HepG2 (cell line): ENCODE data around the gene RBM19. TPM values are rescaled to one million over a fixed set of nuclear protein-coding genes. Genes with fewer than 3 reads are reported as not detected.

Source experiments
- ATAC-seq: fragments of 200-7000 bp; cut with Tn5 transposase; 3 replicates; pipeline ENCODE4 v1.9.1; 2020; ENCODE audit warnings: mild to moderate bottlenecking, moderate library complexity
- BruUV-seq: library from RNA; stranded (reverse); fragments of 400-500 nt; replicated peaks from 2 replicates; lab custom pipeline; 2021; lab: Mats Ljungman, UMichigan
- CTCF ChIA-PET: fragments of 300-600 bp; formaldehyde crosslinking; extraction: SDS; loops from one replicate; lab custom pipeline; 2021; ENCODE audit warnings: low total read pairs, inconsistent platforms, low intra/inter-chr PET ratio; lab: Yijun Ruan, JAX
- POLR2A ChIA-PET: fragments of 350-600 bp; sonication (Branson Sonifier 250); formaldehyde crosslinking; loops from one replicate; lab custom pipeline; 2020; ENCODE audit warnings: antibody characterized with exemption, inconsistent platforms; lab: Yijun Ruan, JAX
- DNase-seq: peaks from one replicate; pipeline ENCODE4 v3.0.0-alpha.2; 2015; ENCODE audit warnings: low spot score
- FAIRE-seq: peaks from 3 replicates; lab custom pipeline; 2011; peaks lifted over from hg19 to GRCh38; lab: Jason Lieb, UNC
- H2AFZ ChIP-seq: one replicate; pipeline ENCODE4 v1.6.1; 2011; ENCODE audit warnings: low read length, inconsistent platforms
- H3K27ac ChIP-seq: fragments of 300-600 bp; 3 replicates; pipeline ENCODE4 v1.8.0; 2011; ENCODE audit warnings: mixed run types, mild to moderate bottlenecking, mixed read lengths, low read length, inconsistent platforms; ENCODE audit not compliant: insufficient read depth; ENCODE audit errors: extremely low read length
- H3K27me3 ChIP-seq, 2 experiments: fragments of 200-600 bp in 1 of 2; 2 replicates in 1 of 2; 3 replicates in 1 of 2; pipeline versions ENCODE4 v1.6.0 to v1.8.0; 2011; ENCODE audit warnings: low read length in 2 of 2, mild to moderate bottlenecking in 2 of 2, moderate library complexity in 2 of 2, inconsistent platforms in 1 of 2; ENCODE audit not compliant: insufficient read depth in 2 of 2, control insufficient read depth in 1 of 2
- H3K36me3 ChIP-seq, 2 experiments: fragments of 200-600 bp in 1 of 2; replicated peaks in 1 of 2; 2 replicates in 1 of 2; 3 replicates in 1 of 2; pipeline versions ENCODE4 v1.5.1 to v1.8.0; 2011; ENCODE audit warnings: low read length in 2 of 2, inconsistent platforms in 1 of 2; ENCODE audit not compliant: insufficient read depth in 2 of 2, control insufficient read depth in 1 of 2
- H3K4me1 ChIP-seq: 2 replicates; pipeline ENCODE4 v1.5.1; 2012; ENCODE audit warnings: low read length, inconsistent platforms; ENCODE audit not compliant: insufficient read depth
- H3K4me2 ChIP-seq: 2 replicates; pipeline ENCODE4 v1.6.0; 2011; ENCODE audit warnings: low read depth, low read length, inconsistent platforms
- H3K4me3 ChIP-seq, 3 experiments: fragments of 200-600 bp in 1 of 3; sonication (generic), shearing (Covaris generic) in 1 of 3; replicated peaks in 1 of 3; 2 replicates each; pipeline ENCODE4 v1.5.1; 2011 to 2016; ENCODE audit warnings: low read length in 3 of 3, inconsistent platforms in 2 of 3, low read depth in 2 of 3, mild to moderate bottlenecking in 2 of 3, control low read depth in 1 of 3, mixed read lengths in 1 of 3; ENCODE audit not compliant: insufficient read depth in 1 of 3
- H3K79me2 ChIP-seq: one replicate; pipeline ENCODE4 v1.6.1; 2011; ENCODE audit warnings: low read length, inconsistent platforms; ENCODE audit not compliant: insufficient read depth
- H3K9ac ChIP-seq: 2 replicates; pipeline ENCODE4 v1.6.0; 2011; ENCODE audit warnings: mild to moderate bottlenecking, low read depth, low read length, inconsistent platforms; ENCODE audit not compliant: insufficient read depth
- H3K9me3 ChIP-seq: 2 replicates; pipeline ENCODE4 v1.5.1; 2012; ENCODE audit warnings: mild to moderate bottlenecking, low read length
- H4K20me1 ChIP-seq: 2 replicates; pipeline ENCODE4 v1.6.0; 2011; ENCODE audit warnings: inconsistent platforms, mild to moderate bottlenecking, low read length, moderate library complexity; ENCODE audit not compliant: insufficient read depth
- ARID3A ChIP-seq: IDR thresholded peaks from 2 replicates; pipeline ENCODE4 v1.6.1; 2012; ENCODE audit warnings: low read depth, low read length, improper control_type of control experiment
- ATM ChIP-seq: fragments of 450-650 bp; IDR thresholded peaks from 2 replicates; pipeline ENCODE4 v1.7.1; 2017; ENCODE audit warnings: mild to moderate bottlenecking, borderline replicate concordance
- BCL3 ChIP-seq: sonication (generic); formaldehyde crosslinking; IDR thresholded peaks from 2 replicates; pipeline ENCODE4 v1.5.1; 2020; ENCODE audit warnings: mild to moderate bottlenecking, missing genetic modification reagents, moderate library complexity
- MAFF ChIP-seq: IDR thresholded peaks from 2 replicates; pipeline ENCODE4 v1.6.1; 2011; ENCODE audit warnings: low read depth, low read length, improper control_type of control experiment
- PAX8 ChIP-seq: sonication (generic); formaldehyde crosslinking; IDR thresholded peaks from 2 replicates; pipeline ENCODE4 v1.8.0; 2022; ENCODE audit warnings: mild to moderate bottlenecking, missing genetic modification reagents, borderline replicate concordance
- PLRG1 ChIP-seq: fragments of 450-650 bp; conservative IDR thresholded peaks from 2 replicates; pipeline ENCODE4 v1.6.1; 2016
- TRIM24 ChIP-seq: sonication (generic); formaldehyde crosslinking; IDR thresholded peaks from 2 replicates; pipeline ENCODE4 v1.8.0; 2022; ENCODE audit warnings: mild to moderate bottlenecking, missing genetic modification reagents
- ZBTB26 ChIP-seq: IDR thresholded peaks from 2 replicates; pipeline ENCODE4 v1.6.1; 2016; ENCODE audit warnings: missing compliant biosample characterization, missing genetic modification reagents, borderline replicate concordance
- ZFP1 ChIP-seq: IDR thresholded peaks from 2 replicates; pipeline ENCODE4 v1.6.1; 2016
- ZNF329 ChIP-seq: sonication (generic); formaldehyde crosslinking; IDR thresholded peaks from 2 replicates; pipeline ENCODE4 v1.9.0; 2021; ENCODE audit warnings: low read depth, mild to moderate bottlenecking, missing genetic modification reagents
- ZNF652 ChIP-seq: IDR thresholded peaks from 2 replicates; pipeline ENCODE4 v1.6.1; 2016; ENCODE audit warnings: low read depth, borderline replicate concordance
- ZNF770 ChIP-seq: sonication (generic); formaldehyde crosslinking; IDR thresholded peaks from 2 replicates; pipeline ENCODE4 v1.5.0; 2020; ENCODE audit warnings: mild to moderate bottlenecking, missing genetic modification reagents
- WGBS: methylation state at CpG from one replicate; pipeline ENCODE4 v1.1.6; 2017; ENCODE audit warnings: low lambda C conversion rate; 5-methylcytosine and 5-hydroxymethylcytosine counted together
- in situ Hi-C: cut with HindIII; loops from 2 replicates; pipeline ENCODE4 v1.10.0; 2017; ENCODE audit warnings: low pct_unique_long_range_greater_than_20kb; ENCODE audit not compliant: extremely low pct_ligation_motif_present
- intact Hi-C: fragments of 100-400 bp; cut with micrococcal nuclease; formaldehyde crosslinking; loops from one replicate; pipeline ENCODE4 v1.10.0; 2022; ENCODE audit not compliant: unreplicated experiment
- polyA plus RNA-seq, 8 experiments: library from polyadenylated mRNA; depleted of rRNA in 3 of 8; stranded (reverse) in 7 of 8; unstranded in 1 of 8; fragments of >200 nt; fragmentation: Illumina TruSeq in 4 of 8; extraction: Trizol in 4 of 8; gene quantifications; 2 replicates each; pipeline versions ENCODE4 v1.2.1 to v1.2.3, GENCODE V29; 2011 to 2016; ENCODE audit warnings: low read depth in 4 of 8, missing spikeins in 1 of 8, mixed read lengths in 1 of 8; ENCODE audit not compliant: insufficient read depth in 1 of 8
- total RNA-seq, 5 experiments: library from RNA; depleted of rRNA; stranded (reverse); fragments of >200 nt; fragmentation: Illumina TruSeq; extraction: Trizol; gene quantifications; 2 replicates each; pipeline ENCODE4 v1.2.3, GENCODE V29; 2016; ENCODE audit warnings: low read depth in 1 of 5

RBM19 gene
- total and polyA plus RNA-seq, 2 of the 13 experiments (the other 11 are each of a cell fraction or from before 2014, with no cell fraction given), result 19.3 to 32.2 TPM

DNA sequence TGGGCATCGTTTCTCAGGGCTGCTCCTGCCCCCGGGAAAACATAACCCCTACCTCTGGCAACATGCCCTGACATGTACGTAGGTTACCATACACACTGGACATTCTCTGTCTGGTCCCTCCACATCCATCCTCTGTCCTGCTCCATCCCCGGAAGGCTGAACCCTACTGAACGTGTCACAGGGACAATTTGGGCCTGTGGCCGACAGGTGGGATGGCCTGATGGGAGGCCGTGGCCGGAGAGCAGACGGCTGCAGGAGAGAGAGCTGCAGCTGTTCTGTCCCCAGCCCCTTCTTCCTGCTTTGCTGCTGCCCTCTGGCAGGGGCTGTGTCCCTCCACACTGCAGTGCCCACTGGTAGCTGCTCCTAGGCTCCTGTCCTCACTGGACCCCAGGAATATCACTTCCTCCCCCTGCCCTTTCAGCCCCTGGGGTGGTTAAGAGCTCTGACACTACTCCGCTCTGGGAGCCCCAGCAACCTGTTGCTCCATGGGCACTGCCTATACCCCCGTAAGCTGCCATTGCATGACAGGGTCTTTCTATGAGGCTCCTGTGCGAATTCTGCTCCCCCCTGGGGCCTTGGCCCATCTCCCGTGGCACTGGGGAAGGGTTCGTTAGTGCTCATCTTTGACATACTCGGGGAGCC is 125.6 kb downstream of the RBM19 start:
- ChIA-PET POLR2A (no interaction called here), CTCF (no interaction called here)
- H3K9me3 ChIP-seq, result no peaks in the 10 kb centered on the region
- H3K9ac ChIP-seq, result no peak overlapping the region
- no TSS peak for BruUV-seq
- no peak overlapping the region for H3K27ac ChIP-seq
- intact Hi-C loops, result no loop called here
- peaks cover 13 to 30% of the 10 kb centered on the region in 2 experiments; a peak in 3 of 5 replicates for H3K36me3 ChIP-seq
- no peaks in the 10 kb centered on the region for H3K4me1 ChIP-seq
- ATAC-seq (no peak), DNase-seq (no peak), FAIRE-seq (no peak)
- in situ Hi-C loops, result no loop called here
- 88% methylated on average over 9 of the region's 15 CpGs for WGBS
- H3K4me2 ChIP-seq, result no peak overlapping the region
- TF ChIP-seq TRIM24 (CRISPR knock-in tag) (no peak), ZBTB26 (CRISPR knock-in tag) (no peak), ATM (no peak), PAX8 (no peak)
- H3K27me3 ChIP-seq, result no peaks in the 10 kb centered on the region
- H2AFZ ChIP-seq, result no peak overlapping the region
- H3K79me2 ChIP-seq, result no peaks in the 10 kb centered on the region
- H3K4me3 ChIP-seq, result no peak overlapping the region
- no peaks in the 10 kb centered on the region for H4K20me1 ChIP-seq

DNA sequence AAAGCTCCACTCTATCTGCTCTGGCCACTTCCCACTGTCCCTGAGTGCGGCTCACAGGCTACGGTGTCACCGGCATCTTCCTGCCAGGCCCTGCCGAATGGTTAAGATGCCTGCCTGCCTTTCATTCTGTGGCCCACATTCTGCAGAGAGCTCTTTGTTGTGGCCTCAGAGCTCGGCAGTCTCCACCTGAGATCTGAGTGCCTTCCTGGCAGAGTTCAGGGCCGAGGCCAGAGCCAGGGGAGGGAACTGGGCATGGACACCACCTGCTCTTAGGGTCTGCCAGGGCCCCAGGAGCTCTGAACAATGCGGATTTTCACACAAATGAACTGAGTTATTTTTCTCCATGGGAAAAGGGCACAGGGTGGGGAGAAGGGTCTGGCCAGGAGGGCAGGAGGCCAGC is 127.2 kb downstream of the RBM19 start:
- ChIA-PET CTCF (no interaction called here), POLR2A (no interaction called here)
- DNase-seq (no peak), FAIRE-seq (no peak), ATAC-seq (no peak; the same call in 2 of the 3 replicates)
- in situ Hi-C loops, result no loop called here
- Histone ChIP-seq H3K27me3 (no peaks in the 10 kb centered on the region), H3K79me2 (no peaks in the 10 kb centered on the region), H3K9ac (no peak overlapping the region), H4K20me1 (no peaks in the 10 kb centered on the region), H3K4me2 (no peak overlapping the region), H2AFZ (no peak overlapping the region), H3K4me1 (no peaks in the 10 kb centered on the region), H3K9me3 (no peaks in the 10 kb centered on the region), H3K36me3 (peaks cover 10 to 27% of the 10 kb centered on the region in 2 experiments; a peak in 3 of 5 replicates), H3K4me3 (no peak overlapping the region), H3K27ac (no peak overlapping the region)
- WGBS, result 95% methylated on average over 4 of the region's 7 CpGs
- BruUV-seq, result no TSS peak
- intact Hi-C loops, result no loop called here
- TF ChIP-seq ZNF770 (no peak), MAFF (no peak), ARID3A (no peak), ZFP1 (CRISPR knock-in tag) (no peak), ZNF329 (CRISPR knock-in tag) (no peak), ZNF652 (CRISPR knock-in tag) (no peak), BCL3 (no peak), PLRG1 (no peak)
